MM.1S (cell line): ENCODE results near the gene ELMOD1.

ENCODE experiments used
- EZH2 ChIP-seq: fragments of 300-600 bp; sonication (generic); optimal IDR thresholded peaks from 2 replicates; pipeline ENCODE3; 2017; ENCODE audit warnings: low read depth, mild to moderate bottlenecking, antibody characterized with exemption, low read length, mixed read lengths
- EZH2phosphoT487 ChIP-seq: fragments of 300-600 bp; sonication (generic); IDR thresholded peaks from 2 replicates; pipeline ENCODE4 v1.6.1; 2018; ENCODE audit warnings: antibody characterized with exemption, low read length
- TF ChIP-seq, protein P1 (sequence below): fragments of 300-600 bp; sonication (generic); IDR thresholded peaks from 2 replicates; pipeline ENCODE4 v1.5.1; 2016; ENCODE audit warnings: antibody characterized with exemption, low read length, mixed read lengths

DNA sequence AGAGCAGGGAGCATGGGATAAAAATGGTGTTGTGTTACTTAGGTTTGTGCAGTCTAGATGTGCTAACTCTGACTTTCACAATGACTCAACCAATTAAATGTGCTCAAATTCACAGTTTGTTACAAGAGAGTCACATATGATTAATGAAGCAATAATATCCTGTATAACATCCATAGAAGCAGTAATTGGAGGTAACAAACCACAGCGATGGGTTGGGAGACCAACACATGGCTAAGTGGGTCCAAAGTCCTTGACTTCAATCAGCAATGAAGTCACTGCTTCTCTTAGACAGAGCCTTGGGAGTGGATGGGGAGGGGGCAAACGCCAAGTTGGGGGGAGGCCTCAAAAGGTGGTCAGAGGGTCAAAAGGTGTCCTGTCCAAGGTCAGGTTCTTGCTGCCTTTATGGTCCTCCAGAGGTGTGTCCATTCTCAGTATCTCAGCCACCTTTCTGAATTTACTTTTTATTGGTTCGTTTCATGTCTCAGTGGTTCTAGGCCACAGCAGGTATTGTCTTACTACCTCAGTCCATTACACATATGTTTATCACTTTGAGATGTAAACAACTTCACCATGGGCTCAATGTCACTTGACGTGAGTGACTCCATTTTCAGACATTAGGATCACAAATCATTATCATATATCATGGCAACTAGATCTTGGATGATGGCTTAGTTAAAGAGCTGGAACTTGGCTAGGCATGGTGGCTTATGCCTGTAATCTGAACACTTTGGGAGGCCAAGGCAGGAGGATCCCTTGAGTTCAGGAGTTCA lies 88.5 kb downstream of the ELMOD1 start:
- no peak for TF ChIP-seq EZH2
- TF ChIP-seq, protein P1, sequence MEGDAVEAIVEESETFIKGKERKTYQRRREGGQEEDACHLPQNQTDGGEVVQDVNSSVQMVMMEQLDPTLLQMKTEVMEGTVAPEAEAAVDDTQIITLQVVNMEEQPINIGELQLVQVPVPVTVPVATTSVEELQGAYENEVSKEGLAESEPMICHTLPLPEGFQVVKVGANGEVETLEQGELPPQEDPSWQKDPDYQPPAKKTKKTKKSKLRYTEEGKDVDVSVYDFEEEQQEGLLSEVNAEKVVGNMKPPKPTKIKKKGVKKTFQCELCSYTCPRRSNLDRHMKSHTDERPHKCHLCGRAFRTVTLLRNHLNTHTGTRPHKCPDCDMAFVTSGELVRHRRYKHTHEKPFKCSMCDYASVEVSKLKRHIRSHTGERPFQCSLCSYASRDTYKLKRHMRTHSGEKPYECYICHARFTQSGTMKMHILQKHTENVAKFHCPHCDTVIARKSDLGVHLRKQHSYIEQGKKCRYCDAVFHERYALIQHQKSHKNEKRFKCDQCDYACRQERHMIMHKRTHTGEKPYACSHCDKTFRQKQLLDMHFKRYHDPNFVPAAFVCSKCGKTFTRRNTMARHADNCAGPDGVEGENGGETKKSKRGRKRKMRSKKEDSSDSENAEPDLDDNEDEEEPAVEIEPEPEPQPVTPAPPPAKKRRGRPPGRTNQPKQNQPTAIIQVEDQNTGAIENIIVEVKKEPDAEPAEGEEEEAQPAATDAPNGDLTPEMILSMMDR, result no peak
- no peak for TF ChIP-seq EZH2phosphoT487
